Astrocyte (in vitro differentiated cells and primary cell): ENCODE measurements around the gene GART. TPM values are rescaled to one million over a fixed set of nuclear protein-coding genes. Genes with fewer than 3 reads are reported as not detected.

ENCODE experiments used
- DNase-seq: peaks from one replicate; pipeline ENCODE4 v3.0.0-alpha.2; 2010; ENCODE audit warnings: low read depth
- FAIRE-seq: peaks from 2 replicates; lab custom pipeline; 2011; peaks lifted over from hg19 to GRCh38; lab: Jason Lieb, UNC
- H2AFZ ChIP-seq: 2 replicates; pipeline ENCODE4 v1.6.0; 2012; ENCODE audit warnings: low read depth, low read length, inconsistent platforms
- H3K27ac ChIP-seq: 2 replicates; pipeline ENCODE4 v1.5.1; 2011; ENCODE audit warnings: low read depth, low read length, inconsistent platforms
- H3K27me3 ChIP-seq: 2 replicates; pipeline ENCODE4 v1.6.0; 2011; ENCODE audit warnings: low read length, inconsistent platforms; ENCODE audit not compliant: insufficient read depth
- H3K36me3 ChIP-seq: 2 replicates; pipeline ENCODE4 v1.5.1; 2011; ENCODE audit warnings: low read length, inconsistent platforms; ENCODE audit not compliant: insufficient read depth
- H3K4me1 ChIP-seq: 2 replicates; pipeline ENCODE4 v1.5.1; 2011; ENCODE audit warnings: low read length, inconsistent platforms; ENCODE audit not compliant: insufficient read depth
- H3K4me2 ChIP-seq: 2 replicates; pipeline ENCODE4 v1.6.0; 2012; ENCODE audit warnings: low read length, inconsistent platforms
- H3K4me3 ChIP-seq: 2 replicates; pipeline ENCODE4 v1.5.1; 2011; ENCODE audit warnings: low read depth, mild to moderate bottlenecking, low read length, inconsistent platforms; ENCODE audit not compliant: insufficient read depth
- H3K79me2 ChIP-seq: 2 replicates; pipeline ENCODE4 v1.6.0; 2012; ENCODE audit warnings: mild to moderate bottlenecking, low read length, inconsistent platforms; ENCODE audit not compliant: insufficient read depth
- H3K9ac ChIP-seq: 2 replicates; pipeline ENCODE4 v1.6.0; 2012; ENCODE audit warnings: mild to moderate bottlenecking, low read length, inconsistent platforms
- H3K9me3 ChIP-seq: 2 replicates; pipeline ENCODE4 v1.5.1; 2012; ENCODE audit warnings: low read depth, mild to moderate bottlenecking, low read length, inconsistent platforms; ENCODE audit not compliant: insufficient read depth
- H4K20me1 ChIP-seq: 2 replicates; pipeline ENCODE4 v1.6.0; 2012; ENCODE audit warnings: low read length, inconsistent platforms; ENCODE audit not compliant: insufficient read depth
- H3K27ac Mint-ChIP-seq: one replicate; pipeline ENCODE4 v1.8.0; 2021; ENCODE audit warnings: mild to moderate bottlenecking, mixed read lengths; ENCODE audit not compliant: unreplicated experiment
- H3K27me3 Mint-ChIP-seq: one replicate; pipeline ENCODE4 v1.8.0; 2021; ENCODE audit warnings: low read depth, mixed read lengths; ENCODE audit not compliant: unreplicated experiment
- H3K36me3 Mint-ChIP-seq: one replicate; pipeline ENCODE4 v1.8.0; 2021; ENCODE audit warnings: low read depth, mixed read lengths; ENCODE audit not compliant: unreplicated experiment
- H3K4me1 Mint-ChIP-seq: one replicate; pipeline ENCODE4 v1.8.0; 2021; ENCODE audit warnings: low read depth, mixed read lengths; ENCODE audit not compliant: unreplicated experiment
- H3K4me3 Mint-ChIP-seq: one replicate; pipeline ENCODE4 v1.8.0; 2021; ENCODE audit warnings: mild to moderate bottlenecking, moderate library complexity, mixed read lengths; ENCODE audit not compliant: unreplicated experiment
- H3K9me3 Mint-ChIP-seq: one replicate; pipeline ENCODE4 v1.8.0; 2021; ENCODE audit warnings: mild to moderate bottlenecking, mixed read lengths; ENCODE audit not compliant: unreplicated experiment
- CTCF ChIP-seq: IDR thresholded peaks from 2 replicates; pipeline ENCODE4 v1.5.1; 2011; ENCODE audit warnings: low read depth, mild to moderate bottlenecking, inconsistent platforms, low read length, moderate library complexity; ENCODE audit not compliant: insufficient read depth
- EZH2 ChIP-seq: IDR thresholded peaks from 2 replicates; pipeline ENCODE4 v1.6.1; 2012; ENCODE audit warnings: mild to moderate bottlenecking, low read length, inconsistent platforms; ENCODE audit not compliant: insufficient read depth
- total RNA-seq: library from RNA; stranded (reverse); gene quantifications from 2 replicates; pipeline ENCODE4 v1.2.1, GENCODE V29; 2021

GART gene
- total RNA-seq, 1 donor from 2014 or later: 99.5 TPM

- peaks cover 98% of the 10 kb centered on the region for H3K79me2 ChIP-seq
- H3K27me3 Mint-ChIP-seq: no peaks in the 10 kb centered on the region
- H3K4me2 ChIP-seq: peak overlapping the region; percentile 12
- peaks cover 86% of the 10 kb centered on the region for H3K36me3 ChIP-seq
- H3K4me3 ChIP-seq: no peak overlapping the region
- H3K9me3 Mint-ChIP-seq: no peaks in the 10 kb centered on the region
- FAIRE-seq: no peak
- no peak for DNase-seq
- H3K4me3 Mint-ChIP-seq: no peak overlapping the region
- H3K27ac ChIP-seq: no peak overlapping the region
- H3K9me3 ChIP-seq: no peaks in the 10 kb centered on the region
- no peak for TF ChIP-seq CTCF
- no peak for TF ChIP-seq EZH2
- no peak overlapping the region for H3K9ac ChIP-seq
- no peak overlapping the region for H2AFZ ChIP-seq
- H4K20me1 ChIP-seq: peaks cover 98% of the 10 kb centered on the region
- H3K27ac Mint-ChIP-seq: no peak overlapping the region
- H3K4me1 Mint-ChIP-seq: peaks cover 3% of the 10 kb centered on the region
- no peaks in the 10 kb centered on the region for H3K4me1 ChIP-seq
- H3K36me3 Mint-ChIP-seq: peaks cover 42% of the 10 kb centered on the region
- H3K27me3 ChIP-seq: no peaks in the 10 kb centered on the region
These were observed 13.0 kb upstream of the GART start for GRCh38 chr21:33554982-33555344.

- Histone ChIP-seq H3K27ac (no peak overlapping the region), H4K20me1 (peaks cover 98% of the 10 kb centered on the region), H3K9ac (no peak overlapping the region), H3K27me3 (no peaks in the 10 kb centered on the region), H3K36me3 (peaks cover 86% of the 10 kb centered on the region), H3K4me3 (no peak overlapping the region), H3K9me3 (no peaks in the 10 kb centered on the region), H3K4me1 (no peaks in the 10 kb centered on the region), H2AFZ (no peak overlapping the region), H3K4me2 (no peak overlapping the region), H3K79me2 (peaks cover 98% of the 10 kb centered on the region)
- Mint-ChIP-seq H3K27me3 (no peaks in the 10 kb centered on the region), H3K27ac (peak overlapping the region; percentile 15), H3K36me3 (peaks cover 39% of the 10 kb centered on the region), H3K4me1 (peaks cover 3% of the 10 kb centered on the region), H3K9me3 (no peaks in the 10 kb centered on the region), H3K4me3 (no peak overlapping the region)
- FAIRE-seq (no peak), DNase-seq (no peak)
- no peak for TF ChIP-seq CTCF
- TF ChIP-seq EZH2: no peak
These were observed 12.5 kb upstream of the GART start for GRCh38 chr21:33554236-33554981.

GRCh38 chr21:33552999-33553598 is 11.2 kb upstream of the GART start:
- Histone ChIP-seq H3K27me3 (no peaks in the 10 kb centered on the region), H3K4me1 (no peaks in the 10 kb centered on the region), H3K36me3 (peaks cover 81% of the 10 kb centered on the region), H3K4me2 (no peak overlapping the region), H3K27ac (no peak overlapping the region), H3K9ac (no peak overlapping the region), H3K4me3 (no peak overlapping the region), H3K79me2 (peaks cover 98% of the 10 kb centered on the region), H3K9me3 (no peaks in the 10 kb centered on the region), H4K20me1 (peaks cover 99% of the 10 kb centered on the region), H2AFZ (no peak overlapping the region)
- no peak for DNase-seq
- Mint-ChIP-seq H3K4me1 (peaks cover 3% of the 10 kb centered on the region), H3K9me3 (no peaks in the 10 kb centered on the region), H3K27me3 (no peaks in the 10 kb centered on the region), H3K4me3 (peak overlapping the region; percentile 5), H3K27ac (no peak overlapping the region), H3K36me3 (peaks cover 36% of the 10 kb centered on the region)
- FAIRE-seq: no peak
- TF ChIP-seq EZH2 (no peak), CTCF (no peak)
